ENCODE data around the gene PIK3R4. TPM values are rescaled to one million over a fixed set of nuclear protein-coding genes. Genes with fewer than 3 reads are reported as not detected.

PIK3R4 gene
- total RNA-seq, 2 experiments from 2014 or later = 13.7 to 14.5 TPM

GRCh38 chr3:130789782-130790322, 43.2 kb upstream of the PIK3R4 start:
- no peaks in the 10 kb centered on the region for H3K4me1 Mint-ChIP-seq (ENCODE audit: low read depth)
- intact Hi-C loops (cut with DNase I, micrococcal nuclease) = no loop called here
- no peak overlapping the region for H3K27ac Mint-ChIP-seq
- Histone ChIP-seq H3K27me3 (ENCODE audit: control insufficient read depth in 1 of 2, insufficient read depth in 2 of 2, low read length in 2 of 2) (peaks cover 0 to 9% of the 10 kb centered on the region in 2 experiments), H3K9me3 (ENCODE audit: control insufficient read depth in 1 of 2, insufficient read depth in 1 of 2, low read length in 2 of 2) (no peaks in the 10 kb centered on the region), H3K27ac (ENCODE audit: low read depth in 1 of 2, low read length in 2 of 2) (no peak overlapping the region), H3K4me1 (ENCODE audit: insufficient read depth, low read length) (no peaks in the 10 kb centered on the region), H3K36me3 (ENCODE audit: insufficient read depth, low read length) (no peaks in the 10 kb centered on the region), H3K4me3 (ENCODE audit: low read length) (no peak overlapping the region)
- no peak for DNase-seq
- H3K27me3 Mint-ChIP-seq = peaks cover 18% of the 10 kb centered on the region
- no peak for ATAC-seq (ENCODE audit: poor library complexity)
- no peak overlapping the region for H3K4me3 Mint-ChIP-seq
- CTCF ChIA-PET = no interaction called here
- H3K36me3 Mint-ChIP-seq (ENCODE audit: low read depth) = no peaks in the 10 kb centered on the region
- no peak for TF ChIP-seq CTCF (IDR thresholded peaks at IDR 0.05)
- POLR2A ChIA-PET = no interaction called here
- H3K9me3 Mint-ChIP-seq = no peaks in the 10 kb centered on the region

GRCh38 chr3:130787422-130788068, 40.9 kb upstream of the PIK3R4 start:
- H3K36me3 Mint-ChIP-seq (ENCODE audit: low read depth) = no peaks in the 10 kb centered on the region
- no peaks in the 10 kb centered on the region for H3K4me1 ChIP-seq (ENCODE audit: insufficient read depth, low read length)
- ChIA-PET CTCF (no interaction called here), POLR2A (no interaction called here)
- ATAC-seq (ENCODE audit: poor library complexity) (no peak), DNase-seq (no peak)
- H3K4me3 ChIP-seq (ENCODE audit: low read length) = no peak overlapping the region
- peaks cover 10% of the 10 kb centered on the region for H3K27me3 Mint-ChIP-seq
- no peak overlapping the region for H3K27ac Mint-ChIP-seq
- H3K9me3 ChIP-seq (ENCODE audit: control insufficient read depth in 1 of 2, insufficient read depth in 1 of 2, low read length in 2 of 2) = no peaks in the 10 kb centered on the region
- H3K4me1 Mint-ChIP-seq (ENCODE audit: low read depth) = no peaks in the 10 kb centered on the region
- no peak overlapping the region for H3K4me3 Mint-ChIP-seq
- H3K9me3 Mint-ChIP-seq = no peaks in the 10 kb centered on the region
- TF ChIP-seq CTCF (IDR thresholded peaks at IDR 0.05) = no peak
- no peaks in the 10 kb centered on the region for H3K27me3 ChIP-seq (ENCODE audit: control insufficient read depth in 1 of 2, insufficient read depth in 2 of 2, low read length in 2 of 2)
- intact Hi-C loops (cut with DNase I, micrococcal nuclease) = no loop called here
- no peak overlapping the region for H3K27ac ChIP-seq (ENCODE audit: low read depth in 1 of 2, low read length in 2 of 2)
- no peaks in the 10 kb centered on the region for H3K36me3 ChIP-seq (ENCODE audit: insufficient read depth, low read length)

GRCh38 chr3:130786306-130786705, 39.7 kb upstream of the PIK3R4 start:
- CTCF ChIA-PET = no interaction called here

More at GRCh38 chr3:130786306-130786705, 39.7 kb upstream of the PIK3R4 start:
- no peak overlapping the region for H3K27ac Mint-ChIP-seq
- no peak overlapping the region for H3K4me3 Mint-ChIP-seq
- no peaks in the 10 kb centered on the region for H3K4me1 Mint-ChIP-seq (ENCODE audit: low read depth)
- ATAC-seq (ENCODE audit: poor library complexity) (no peak), DNase-seq (no peak)
- Histone ChIP-seq H3K27me3 (ENCODE audit: control insufficient read depth in 1 of 2, insufficient read depth in 2 of 2, low read length in 2 of 2) (no peaks in the 10 kb centered on the region), H3K4me3 (ENCODE audit: low read length) (no peak overlapping the region), H3K4me1 (ENCODE audit: insufficient read depth, low read length) (no peaks in the 10 kb centered on the region), H3K27ac (ENCODE audit: low read depth in 1 of 2, low read length in 2 of 2) (no peak overlapping the region), H3K36me3 (ENCODE audit: insufficient read depth, low read length) (no peaks in the 10 kb centered on the region), H3K9me3 (ENCODE audit: control insufficient read depth in 1 of 2, insufficient read depth in 1 of 2, low read length in 2 of 2) (no peaks in the 10 kb centered on the region)
- no peaks in the 10 kb centered on the region for H3K36me3 Mint-ChIP-seq (ENCODE audit: low read depth)
- TF ChIP-seq CTCF (IDR thresholded peaks at IDR 0.05) = no peak
- H3K27me3 Mint-ChIP-seq = peaks cover 10% of the 10 kb centered on the region
- intact Hi-C loops (cut with DNase I, micrococcal nuclease) = no loop called here
- H3K9me3 Mint-ChIP-seq = no peaks in the 10 kb centered on the region
- POLR2A ChIA-PET = no interaction called here

Data from CD4-positive, alpha-beta T cell (primary cell).